Retinal pigment epithelial cell (primary cell): Measurements from ENCODE around the gene CMIP.

Source experiments
- DNase-seq: peaks from one replicate; pipeline ENCODE4 v3.0.0-alpha.2; 2010; ENCODE audit warnings: low read depth
- H3K4me3 ChIP-seq: 2 replicates; pipeline ENCODE4 v1.5.1; 2011; ENCODE audit warnings: mild to moderate bottlenecking, low read length, control low read depth, moderate library complexity
- TF ChIP-seq, protein P1 (sequence below): conservative IDR thresholded peaks from 2 replicates; pipeline ENCODE4 v1.5.1; 2011; ENCODE audit warnings: low read depth, low read length, control low read depth, inconsistent platforms

Gene CMIP

DNA sequence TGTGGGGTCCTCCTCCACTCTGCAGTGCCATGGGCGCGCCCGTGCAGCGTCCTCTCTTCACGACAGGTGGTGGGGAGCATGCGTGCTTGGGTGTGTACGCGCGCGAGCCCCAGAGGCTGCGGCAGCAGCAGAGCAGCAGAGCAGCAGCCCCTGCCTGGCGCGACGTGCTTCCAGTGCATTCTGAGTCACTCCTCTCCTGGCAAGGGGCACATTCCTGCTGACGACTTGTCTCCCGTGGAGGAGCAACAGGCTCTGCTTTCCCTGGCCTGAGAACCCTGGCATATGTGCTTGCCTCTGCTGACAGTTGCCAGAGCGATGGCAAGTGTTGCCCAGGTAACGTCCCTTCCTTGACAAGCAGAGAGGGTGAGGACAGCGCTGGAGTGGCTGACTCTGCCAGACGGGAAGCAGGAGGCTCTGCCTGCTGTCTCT lies 200.7 kb downstream of the CMIP start:
- TF ChIP-seq, protein P1, sequence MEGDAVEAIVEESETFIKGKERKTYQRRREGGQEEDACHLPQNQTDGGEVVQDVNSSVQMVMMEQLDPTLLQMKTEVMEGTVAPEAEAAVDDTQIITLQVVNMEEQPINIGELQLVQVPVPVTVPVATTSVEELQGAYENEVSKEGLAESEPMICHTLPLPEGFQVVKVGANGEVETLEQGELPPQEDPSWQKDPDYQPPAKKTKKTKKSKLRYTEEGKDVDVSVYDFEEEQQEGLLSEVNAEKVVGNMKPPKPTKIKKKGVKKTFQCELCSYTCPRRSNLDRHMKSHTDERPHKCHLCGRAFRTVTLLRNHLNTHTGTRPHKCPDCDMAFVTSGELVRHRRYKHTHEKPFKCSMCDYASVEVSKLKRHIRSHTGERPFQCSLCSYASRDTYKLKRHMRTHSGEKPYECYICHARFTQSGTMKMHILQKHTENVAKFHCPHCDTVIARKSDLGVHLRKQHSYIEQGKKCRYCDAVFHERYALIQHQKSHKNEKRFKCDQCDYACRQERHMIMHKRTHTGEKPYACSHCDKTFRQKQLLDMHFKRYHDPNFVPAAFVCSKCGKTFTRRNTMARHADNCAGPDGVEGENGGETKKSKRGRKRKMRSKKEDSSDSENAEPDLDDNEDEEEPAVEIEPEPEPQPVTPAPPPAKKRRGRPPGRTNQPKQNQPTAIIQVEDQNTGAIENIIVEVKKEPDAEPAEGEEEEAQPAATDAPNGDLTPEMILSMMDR: no peak
- DNase-seq: peak; percentile 86
- no peak overlapping the region for H3K4me3 ChIP-seq

DNA sequence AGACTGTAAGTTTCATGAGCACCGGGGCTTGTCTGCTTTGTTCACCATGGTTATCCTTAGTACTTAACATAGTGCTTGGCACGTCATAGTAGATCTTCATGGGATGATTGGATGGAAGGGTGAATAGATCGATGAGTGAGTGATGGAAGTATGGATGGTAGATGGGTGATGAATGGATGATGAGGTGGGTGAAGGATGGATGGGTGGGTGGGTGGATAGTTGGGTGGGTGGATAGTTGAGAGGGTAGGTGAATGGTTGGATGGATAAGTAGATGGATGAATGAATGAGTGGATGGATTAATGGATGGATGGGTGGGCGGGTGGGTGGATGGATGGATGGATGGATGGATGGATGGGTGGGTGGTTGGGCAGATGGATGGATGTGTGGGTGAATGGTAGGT lies 201.3 kb downstream of the CMIP start:
- DNase-seq: no peak
- TF ChIP-seq, protein P1: no peak
- no peak overlapping the region for H3K4me3 ChIP-seq

DNA sequence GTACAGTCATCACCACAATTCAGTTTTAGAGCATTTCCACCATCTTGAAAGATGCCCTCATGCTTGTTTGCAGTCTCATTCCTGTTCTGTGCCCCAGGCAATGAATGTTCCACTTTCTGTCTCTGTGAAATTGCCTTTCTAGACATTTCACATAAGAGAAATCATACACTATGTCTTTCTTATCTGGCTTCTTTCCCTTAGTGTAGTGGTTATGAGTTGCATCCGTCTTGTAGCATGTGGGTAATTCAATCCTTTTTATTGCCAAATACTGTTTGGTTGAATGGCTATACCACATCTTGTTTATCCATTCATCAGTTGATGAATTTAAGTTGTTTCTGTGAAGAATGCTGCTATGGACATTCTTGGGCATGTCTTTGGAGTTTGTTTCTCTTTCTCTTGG lies 202.0 kb downstream of the CMIP start:
- TF ChIP-seq, protein P1: no peak
- no peak overlapping the region for H3K4me3 ChIP-seq
- DNase-seq: no peak

DNA sequence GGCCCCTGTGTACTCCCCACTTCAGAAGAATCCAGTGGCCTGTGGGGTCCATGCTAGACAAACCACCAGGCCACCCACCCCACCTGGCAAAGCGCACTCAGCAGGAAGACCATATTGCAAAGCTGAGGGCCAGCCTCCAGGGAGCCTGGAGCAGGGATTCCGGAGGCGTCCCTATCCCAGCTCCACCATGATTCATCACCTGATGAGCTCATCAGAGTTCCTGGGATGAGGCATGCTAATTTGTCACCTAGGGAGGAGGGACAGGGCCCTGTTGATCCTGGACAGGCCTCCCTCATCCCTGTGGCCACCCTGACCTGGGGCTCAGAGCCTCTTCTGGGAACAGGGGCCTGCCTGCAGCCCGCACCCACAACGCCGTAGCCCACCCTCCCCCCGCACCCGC lies 202.9 kb downstream of the CMIP start:
- TF ChIP-seq, protein P1: no peak
- DNase-seq: no peak
- no peak overlapping the region for H3K4me3 ChIP-seq

DNA sequence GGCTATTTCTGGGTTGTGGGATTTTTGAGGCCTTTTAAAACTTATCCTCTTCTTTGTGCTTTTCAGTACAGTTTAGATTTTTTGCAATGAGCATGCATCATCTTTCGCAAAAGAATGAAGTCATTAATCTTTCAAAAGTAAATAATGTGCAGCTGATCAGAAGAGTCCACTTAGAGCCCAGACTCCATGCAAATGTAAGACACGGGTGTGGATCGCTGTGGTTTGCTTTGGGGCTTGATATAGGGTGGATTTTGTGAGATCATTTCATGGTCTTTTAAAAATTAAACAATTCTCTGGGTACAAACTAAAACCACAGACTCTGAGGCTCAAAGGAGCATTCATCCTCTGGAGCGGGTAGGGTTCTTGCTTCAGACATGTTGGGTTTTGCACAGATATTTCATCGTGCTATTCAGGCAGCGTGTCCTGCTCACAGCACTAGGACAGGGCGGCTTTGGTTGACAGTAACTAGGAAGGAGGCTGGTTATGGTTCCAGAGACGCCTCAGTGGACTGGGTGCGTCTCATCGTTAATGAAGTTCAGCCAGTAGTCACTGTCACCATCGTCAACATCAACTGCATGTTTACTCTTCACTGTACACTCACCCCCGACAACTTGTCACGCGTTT lies 205.1 kb downstream of the CMIP start:
- no peak overlapping the region for H3K4me3 ChIP-seq
- TF ChIP-seq, protein P1: no peak
- no peak for DNase-seq

DNA sequence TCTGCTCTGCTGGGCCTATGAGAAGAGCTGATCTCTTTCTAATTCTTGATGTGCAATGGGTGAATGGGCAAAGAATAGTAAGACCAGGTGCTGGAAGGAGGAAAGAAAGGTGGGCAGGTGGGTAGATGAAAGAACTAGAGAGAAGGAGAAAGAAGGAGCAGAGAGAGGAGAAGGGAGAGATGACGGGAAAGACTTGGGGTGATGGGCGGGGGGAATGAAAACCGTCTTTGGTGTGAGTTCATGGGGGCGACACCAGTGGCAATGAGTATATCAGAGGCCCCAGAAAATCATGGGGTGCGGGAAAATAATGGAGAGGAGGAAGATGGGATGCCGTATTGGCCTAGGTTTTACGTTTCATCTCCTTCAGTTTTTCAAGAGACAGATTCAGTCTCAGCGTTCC lies 205.7 kb downstream of the CMIP start:
- no peak for DNase-seq
- TF ChIP-seq, protein P1: no peak
- no peak overlapping the region for H3K4me3 ChIP-seq

DNA sequence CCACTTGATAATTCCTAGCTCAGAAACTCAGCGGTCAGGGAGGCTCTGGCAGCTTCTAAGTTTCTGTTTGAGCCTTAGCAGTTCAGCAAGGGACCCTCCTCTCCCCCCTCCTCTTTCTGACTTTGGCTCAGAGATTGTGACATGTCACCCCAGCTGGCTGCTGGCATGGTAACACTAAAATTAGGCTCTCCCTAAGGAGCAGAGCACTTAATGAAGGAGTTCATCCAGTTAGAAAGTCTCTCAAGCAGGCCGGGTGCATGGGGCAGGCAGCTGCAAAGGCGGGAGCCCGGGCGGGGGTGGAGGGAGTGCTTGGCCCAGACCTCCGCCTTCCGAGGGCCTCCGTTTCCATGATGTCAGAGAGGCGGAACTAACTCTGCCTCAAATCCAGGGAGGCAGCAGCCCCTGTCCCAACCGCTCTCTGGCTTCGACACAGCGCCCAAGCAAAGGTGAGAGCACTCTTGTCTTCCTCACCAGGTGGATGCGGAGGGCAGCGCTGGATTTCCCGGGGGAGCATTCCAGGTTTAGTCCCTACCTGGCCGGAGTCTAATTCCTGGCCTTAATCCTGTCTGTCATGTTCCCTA lies 206.5 kb downstream of the CMIP start:
- TF ChIP-seq, protein P1: no peak
- DNase-seq: no peak
- no peak overlapping the region for H3K4me3 ChIP-seq
